ENCODE results near the gene C16orf89. TPM values are rescaled to one million over a fixed set of nuclear protein-coding genes. Genes with fewer than 3 reads are reported as not detected.

C16orf89 gene
- total and polyA plus RNA-seq, 2 donors (not counting 1 experiment from before 2014, with no cell fraction given) = not detected

DNA sequence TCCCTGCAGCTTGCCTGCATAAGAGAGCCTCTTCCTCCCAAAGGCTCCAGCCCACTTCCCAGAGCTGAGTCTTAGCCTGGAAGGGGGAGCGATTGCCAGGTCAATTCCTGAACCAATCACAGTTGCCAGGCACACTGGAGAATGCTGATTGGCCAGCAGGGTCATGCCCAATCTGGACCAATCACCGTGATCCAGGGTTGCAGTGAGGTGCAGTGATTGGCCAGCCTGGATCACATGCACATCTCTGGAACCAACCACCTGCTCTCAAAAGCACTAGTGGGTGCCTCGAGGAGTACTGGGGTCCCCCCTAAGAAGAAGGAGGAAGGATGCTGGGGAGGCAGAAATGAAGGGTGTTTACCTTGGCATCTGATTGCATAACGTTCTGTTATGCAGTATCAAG is 50.4 kb downstream of the C16orf89 start:
- 76% methylated on average over 4 of the region's 4 CpGs for WGBS (ENCODE audit: insufficient coverage)
- H3K4me1 ChIP-seq (ENCODE audit: control insufficient read depth in 2 of 2, insufficient read depth in 2 of 2, low read length in 2 of 2) = no peaks in the 10 kb centered on the region
- no peak for DNase-seq
- H3K36me3 ChIP-seq (replicated peaks in 1 of 2; ENCODE audit: control extremely low read depth in 1 of 2, control insufficient read depth in 1 of 2, extremely low read depth in 1 of 2, insufficient read depth in 2 of 2, low read length in 1 of 2) = no peaks in the 10 kb centered on the region
- ChIA-PET CTCF (no interaction called here), POLR2A (no interaction called here)
- Mint-ChIP-seq H3K27ac (no peak overlapping the region), H3K27me3 (peaks cover 15% of the 10 kb centered on the region), H3K4me3 (no peak overlapping the region), H3K9me3 (ENCODE audit: insufficient read depth) (no peaks in the 10 kb centered on the region), H3K4me1 (no peaks in the 10 kb centered on the region)
- intact Hi-C loops (cut with micrococcal nuclease) = no loop called here
- TF ChIP-seq, protein P1, sequence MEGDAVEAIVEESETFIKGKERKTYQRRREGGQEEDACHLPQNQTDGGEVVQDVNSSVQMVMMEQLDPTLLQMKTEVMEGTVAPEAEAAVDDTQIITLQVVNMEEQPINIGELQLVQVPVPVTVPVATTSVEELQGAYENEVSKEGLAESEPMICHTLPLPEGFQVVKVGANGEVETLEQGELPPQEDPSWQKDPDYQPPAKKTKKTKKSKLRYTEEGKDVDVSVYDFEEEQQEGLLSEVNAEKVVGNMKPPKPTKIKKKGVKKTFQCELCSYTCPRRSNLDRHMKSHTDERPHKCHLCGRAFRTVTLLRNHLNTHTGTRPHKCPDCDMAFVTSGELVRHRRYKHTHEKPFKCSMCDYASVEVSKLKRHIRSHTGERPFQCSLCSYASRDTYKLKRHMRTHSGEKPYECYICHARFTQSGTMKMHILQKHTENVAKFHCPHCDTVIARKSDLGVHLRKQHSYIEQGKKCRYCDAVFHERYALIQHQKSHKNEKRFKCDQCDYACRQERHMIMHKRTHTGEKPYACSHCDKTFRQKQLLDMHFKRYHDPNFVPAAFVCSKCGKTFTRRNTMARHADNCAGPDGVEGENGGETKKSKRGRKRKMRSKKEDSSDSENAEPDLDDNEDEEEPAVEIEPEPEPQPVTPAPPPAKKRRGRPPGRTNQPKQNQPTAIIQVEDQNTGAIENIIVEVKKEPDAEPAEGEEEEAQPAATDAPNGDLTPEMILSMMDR (IDR thresholded peaks at IDR 0.05) = no peak
- no peak overlapping the region for H3K4me2 ChIP-seq (replicated peaks; ENCODE audit: low read depth, low read length, poor library complexity, severe bottlenecking)
- no peak for ATAC-seq (ENCODE audit: low read depth)
- H3K9me3 ChIP-seq (ENCODE audit: control extremely low read depth in 1 of 3, control insufficient read depth in 2 of 3, insufficient read depth in 1 of 3, low read length in 2 of 3) = peaks cover 0 to 9% (median 0%) of the 10 kb centered on the region in 3 donors
- no peak overlapping the region for H3K27ac ChIP-seq (ENCODE audit: low read length in 2 of 2)
- H3K4me3 ChIP-seq (ENCODE audit: control extremely low read depth in 1 of 5, extremely low read depth in 1 of 5, insufficient read depth in 1 of 5, low read depth in 2 of 5, low read length in 4 of 5) = no peak overlapping the region
- no peak overlapping the region for H2AFZ ChIP-seq (ENCODE audit: insufficient read depth, low read depth, low read length, poor library complexity, severe bottlenecking)
- H4K20me1 ChIP-seq (ENCODE audit: control insufficient read depth, insufficient read depth, low read length, poor library complexity, severe bottlenecking) = no peaks in the 10 kb centered on the region
- no peaks in the 10 kb centered on the region for H3K79me2 ChIP-seq (ENCODE audit: control insufficient read depth, insufficient read depth, low read length)
- no peak overlapping the region for H3K9ac ChIP-seq (ENCODE audit: low read length)
- peaks cover 0 to 2% (median 0%) of the 10 kb centered on the region in 4 experiments for H3K27me3 ChIP-seq (replicated peaks in 1 of 4; ENCODE audit: control extremely low read depth in 1 of 4, control insufficient read depth in 3 of 4, insufficient read depth in 4 of 4, low read length in 3 of 4)

DNA sequence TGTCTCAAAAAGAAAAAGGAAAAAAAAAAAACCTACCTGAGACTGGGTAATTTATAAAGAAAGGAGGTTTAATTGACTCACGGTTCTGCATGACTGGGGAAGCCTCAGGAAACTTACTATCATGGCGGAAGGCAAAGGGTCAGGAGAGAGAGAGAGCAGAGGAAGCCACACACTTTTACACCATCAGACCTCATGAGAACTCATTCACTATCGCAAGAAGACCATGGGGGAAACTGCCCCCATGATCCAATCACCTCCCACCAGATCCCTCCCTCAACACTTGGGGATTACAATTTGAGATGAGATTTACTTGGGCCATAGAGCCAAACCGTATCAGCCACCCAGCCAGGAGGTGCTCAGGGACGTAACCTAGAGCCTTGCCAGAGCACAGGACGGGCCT is 52.9 kb downstream of the C16orf89 start:
- Mint-ChIP-seq H3K27ac (no peak overlapping the region), H3K4me3 (no peak overlapping the region), H3K9me3 (ENCODE audit: insufficient read depth) (no peaks in the 10 kb centered on the region), H3K27me3 (peaks cover 24% of the 10 kb centered on the region), H3K4me1 (no peaks in the 10 kb centered on the region)
- Histone ChIP-seq H3K27ac (ENCODE audit: low read length in 2 of 2) (no peak overlapping the region), H3K4me2 (replicated peaks; ENCODE audit: low read depth, low read length, poor library complexity, severe bottlenecking) (no peak overlapping the region), H3K4me3 (ENCODE audit: control extremely low read depth in 1 of 5, extremely low read depth in 1 of 5, insufficient read depth in 1 of 5, low read depth in 2 of 5, low read length in 4 of 5) (no peak overlapping the region), H2AFZ (ENCODE audit: insufficient read depth, low read depth, low read length, poor library complexity, severe bottlenecking) (no peak overlapping the region), H3K36me3 (replicated peaks in 1 of 2; ENCODE audit: control extremely low read depth in 1 of 2, control insufficient read depth in 1 of 2, extremely low read depth in 1 of 2, insufficient read depth in 2 of 2, low read length in 1 of 2) (no peaks in the 10 kb centered on the region), H3K9ac (ENCODE audit: low read length) (no peak overlapping the region), H3K27me3 (replicated peaks in 1 of 4; ENCODE audit: control extremely low read depth in 1 of 4, control insufficient read depth in 3 of 4, insufficient read depth in 4 of 4, low read length in 3 of 4) (peaks cover 0 to 2% (median 0%) of the 10 kb centered on the region in 4 experiments), H3K79me2 (ENCODE audit: control insufficient read depth, insufficient read depth, low read length) (no peaks in the 10 kb centered on the region), H4K20me1 (ENCODE audit: control insufficient read depth, insufficient read depth, low read length, poor library complexity, severe bottlenecking) (no peaks in the 10 kb centered on the region), H3K4me1 (ENCODE audit: control insufficient read depth in 2 of 2, insufficient read depth in 2 of 2, low read length in 2 of 2) (no peaks in the 10 kb centered on the region), H3K9me3 (ENCODE audit: control extremely low read depth in 1 of 3, control insufficient read depth in 2 of 3, insufficient read depth in 1 of 3, low read length in 2 of 3) (peaks cover 0 to 9% (median 0%) of the 10 kb centered on the region in 3 donors)
- no peak for ATAC-seq (ENCODE audit: low read depth)
- ChIA-PET CTCF (no interaction called here), POLR2A (no interaction called here)
- DNase-seq = no peak
- intact Hi-C loops (cut with micrococcal nuclease) = no loop called here
- 85% methylated on average over 3 of the region's 6 CpGs for WGBS (ENCODE audit: insufficient coverage)
- no peak for TF ChIP-seq EZH2 (IDR thresholded peaks at IDR 0.05; ENCODE audit: borderline replicate concordance, insufficient read depth, low read depth, low read length, poor library complexity, severe bottlenecking)
- TF ChIP-seq, protein P1 (IDR thresholded peaks at IDR 0.05) = no peak

Data from B cell (primary cell).